WTC11 (cell line): ENCODE measurements around the gene CLPTM1L.

Experiments
- CTCF ChIP-seq: fragments of 200-600 bp; IDR thresholded peaks from 2 replicates; pipeline ENCODE4 v1.8.0; 2022; ENCODE audit warnings: antibody characterized with exemption
- HMGXB4 ChIP-seq: sonication (generic); formaldehyde crosslinking; IDR thresholded peaks from 2 replicates; pipeline ENCODE4 v1.8.1; 2023; ENCODE audit warnings: mild to moderate bottlenecking, moderate library complexity, missing genetic modification reagents
- SP1 ChIP-seq: sonication (generic); formaldehyde crosslinking; conservative IDR thresholded peaks from 2 replicates; pipeline ENCODE4 v1.8.1; 2022; ENCODE audit warnings: missing genetic modification reagents
- USF2 ChIP-seq: sonication (generic); formaldehyde crosslinking; IDR thresholded peaks from 2 replicates; pipeline ENCODE4 v1.8.1; 2023; ENCODE audit warnings: mild to moderate bottlenecking, missing genetic modification reagents, moderate library complexity

GRCh38 chr5:1330146-1330846, 14.6 kb downstream of the CLPTM1L start:
- TF ChIP-seq CTCF (no peak), USF2 (CRISPR knock-in tag) (no peak), SP1 (CRISPR knock-in tag) (no peak), HMGXB4 (no peak)
